ENCODE measurements around the gene BSN.

BSN gene
- total RNA-seq = 1.3 to 1.6 reads per million in 2 donors

GRCh38 chr3:49553692-49554632 lies at the start of gene BSN:
Gene BSN (plus strand): TSS chr3:49554477. CDS start chr3:49554603, 126 bp downstream.
- peak; percentile 68 to 89 (median 82) for DNase-seq

- no peak for DNase-seq
These were observed 47.4 kb upstream of the BSN start for GRCh38 chr3:49506906-49507305.

GRCh38 chr3:49509028-49509561 lies 45.2 kb upstream of the BSN start:
- DNase-seq = no peak

GRCh38 chr3:49511639-49512038 lies 42.6 kb upstream of the BSN start:
- DNase-seq = no peak

GRCh38 chr3:49512781-49513355 lies 41.4 kb upstream of the BSN start:
- no peak for DNase-seq

- DNase-seq = no peak
These were observed 40.7 kb upstream of the BSN start for GRCh38 chr3:49513494-49514124.

GRCh38 chr3:49518016-49518415 lies 36.3 kb upstream of the BSN start:
- DNase-seq = no peak

- DNase-seq = no peak
These were observed 35.8 kb upstream of the BSN start for GRCh38 chr3:49518441-49518840.

- DNase-seq = no peak
These were observed 35.0 kb upstream of the BSN start for GRCh38 chr3:49519296-49519695.

GRCh38 chr3:49519916-49520385 lies 34.3 kb upstream of the BSN start:
- DNase-seq = no peak

- no peak for DNase-seq
These were observed 30.2 kb upstream of the BSN start for GRCh38 chr3:49523756-49524747.

- DNase-seq = peak in 1 of 5 experiments; percentile 12
These were observed 24.7 kb upstream of the BSN start for GRCh38 chr3:49529567-49529966.

GRCh38 chr3:49530231-49530630 lies 24.0 kb upstream of the BSN start:
- no peak for DNase-seq

- DNase-seq = no peak
These were observed 23.6 kb upstream of the BSN start for GRCh38 chr3:49530701-49531100.

- no peak for DNase-seq
These were observed 23.1 kb upstream of the BSN start for GRCh38 chr3:49531218-49531617.

GRCh38 chr3:49531715-49532114 lies 22.6 kb upstream of the BSN start:
- DNase-seq = no peak

GRCh38 chr3:49533031-49533430 lies 21.2 kb upstream of the BSN start:
- no peak for DNase-seq

- no peak for DNase-seq
These were observed 20.3 kb upstream of the BSN start for GRCh38 chr3:49533786-49534519.

GRCh38 chr3:49534581-49535441 lies 19.5 kb upstream of the BSN start:
- no peak for DNase-seq

All from T-helper 2 cell (primary cell).